Regular cardiac myocyte (primary cell): ENCODE data around the gene MCM3AP. TPM values are rescaled to one million over a fixed set of nuclear protein-coding genes. Genes with fewer than 3 reads are reported as not detected.

Source experiments
- total RNA-seq: library from RNA; depleted of rRNA; stranded (reverse); fragments of >200 nt; gene quantifications from 2 replicates; pipeline ENCODE4 v1.2.3, GENCODE V29; 2014

The MCM3AP gene
- 53.3 and 197 TPM in 2 replicates for total RNA-seq

GRCh38 chr21:46285206-46285661 lies at the start of gene MCM3AP:
Gene MCM3AP, minus strand, starts transcription at chr21:46285611. Its CDS starts 325 bp downstream, at chr21:46285286.

GRCh38 chr21:46323710-46324389 lies 38.4 kb upstream of the MCM3AP start, which contains the start of the genes C21orf58 and PCNT:
Gene C21orf58, minus strand, starts transcription at chr21:46323870. Its CDS starts 1,132 bp downstream, at chr21:46322738.
Gene PCNT, plus strand, starts transcription at chr21:46324156. Its CDS starts 73 bp downstream, at chr21:46324229.

GRCh38 chr21:46285761-46286647 lies 593 bp upstream of the MCM3AP start, which contains the start of gene YBEY:
Gene YBEY, plus strand, starts transcription at chr21:46286342. Its CDS starts 572 bp downstream, at chr21:46286914.

GRCh38 chr21:46228345-46229051 lies 56.9 kb downstream of the MCM3AP start, which contains the start of gene LSS:
Gene LSS, minus strand, starts transcription at chr21:46228774. Its CDS starts 29 bp downstream, at chr21:46228745.

Other genes starting within 250 kb of the MCM3AP start
- gene COL6A2, start 187.5 kb downstream of the MCM3AP start, total RNA-seq, result 673 and 1,285 TPM in 2 replicates
- gene FTCD, start 130.0 kb downstream of the MCM3AP start, total RNA-seq, result 0.19 and 0.28 TPM in 2 replicates
- 2.8 and 3.8 TPM in 2 replicates for gene SPATC1L, start 101.2 kb downstream of the MCM3AP start, total RNA-seq
- gene LSS, start 56.8 kb downstream of the MCM3AP start, total RNA-seq, result 41.6 and 58.9 TPM in 2 replicates
- 11.1 and 16.3 TPM in 2 replicates for gene YBEY, start 731 bp upstream of the MCM3AP start, total RNA-seq
- 2.5 and 6.9 TPM in 2 replicates for gene C21orf58, start 38.3 kb upstream of the MCM3AP start, total RNA-seq
- 16.6 and 24.5 TPM in 2 replicates for gene PCNT, start 38.5 kb upstream of the MCM3AP start, total RNA-seq
- 19.2 and 20.9 TPM in 2 replicates for gene DIP2A, start 173.3 kb upstream of the MCM3AP start, total RNA-seq